ENCODE measurements around the gene HIGD1C.
A peak's percentile ranks its signal among the peaks of the same experiment; 100 is the strongest.
"Not testable (repeated sequence)": the region's sequence is repeated elsewhere in the genome, so short reads cannot be mapped to it uniquely, and the experiment has no call there.

Gene HIGD1C

GRCh38 chr12:51005671-51006070 is 53.3 kb downstream of the HIGD1C start:
- in situ Hi-C loops (cut with HindIII; ENCODE audit: low pct_ligation_motif_present, low pct_unique_long_range_greater_than_20kb, low sequenced_read_pairs) = no loop called here
- no peak for DNase-seq

- in situ Hi-C loops (cut with HindIII; ENCODE audit: low pct_ligation_motif_present, low pct_unique_long_range_greater_than_20kb, low sequenced_read_pairs) = no loop called here
These were observed 56.1 kb downstream of the HIGD1C start for GRCh38 chr12:51008329-51009055.

DNA sequence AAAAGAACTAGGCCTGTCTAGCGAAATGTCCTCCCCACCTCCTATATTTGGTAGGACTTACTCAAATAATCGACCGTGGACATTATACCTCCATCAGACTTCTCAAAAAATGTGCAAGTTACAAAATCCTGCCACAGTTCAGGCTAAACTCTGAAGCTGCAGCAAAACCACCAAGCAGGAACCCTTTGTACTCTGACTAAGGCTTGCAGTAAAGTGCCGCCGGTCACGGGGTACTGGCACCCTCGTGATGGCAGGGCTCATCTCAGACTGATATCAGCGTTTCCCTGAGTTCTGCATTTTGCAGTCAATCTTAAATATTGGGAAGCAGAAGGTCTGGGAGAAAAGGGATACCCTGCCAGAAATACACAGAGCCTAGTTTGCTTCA is 56.7 kb downstream of the HIGD1C start:
- in situ Hi-C loops (cut with HindIII; ENCODE audit: low pct_ligation_motif_present, low pct_unique_long_range_greater_than_20kb, low sequenced_read_pairs) = no loop called here
- DNase-seq = peak; percentile 83

More at GRCh38 chr12:51008329-51009055, 56.1 kb downstream of the HIGD1C start:
- no peak for DNase-seq

DNA sequence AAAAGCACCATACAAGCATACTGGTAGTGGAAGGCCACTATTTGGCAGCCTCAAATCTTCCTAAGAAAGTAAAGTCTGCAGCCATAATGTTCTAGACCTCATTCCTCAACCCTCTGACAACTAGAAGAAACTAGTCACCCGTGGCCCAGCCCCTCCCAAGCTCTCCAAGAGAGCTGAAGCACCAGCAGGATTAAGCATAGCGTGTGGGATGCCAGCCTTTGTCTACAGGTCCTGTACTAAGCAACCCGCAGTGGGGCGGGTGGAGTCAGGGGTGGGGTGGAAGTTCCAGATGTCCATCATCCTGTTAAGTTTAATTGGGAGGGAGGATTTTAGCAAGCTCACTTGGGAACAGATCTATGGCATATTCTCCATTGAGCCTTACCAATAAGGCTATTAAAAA is 59.6 kb downstream of the HIGD1C start:
- no peak for DNase-seq
- in situ Hi-C loops (cut with HindIII; ENCODE audit: low pct_ligation_motif_present, low pct_unique_long_range_greater_than_20kb, low sequenced_read_pairs) = no loop called here

DNA sequence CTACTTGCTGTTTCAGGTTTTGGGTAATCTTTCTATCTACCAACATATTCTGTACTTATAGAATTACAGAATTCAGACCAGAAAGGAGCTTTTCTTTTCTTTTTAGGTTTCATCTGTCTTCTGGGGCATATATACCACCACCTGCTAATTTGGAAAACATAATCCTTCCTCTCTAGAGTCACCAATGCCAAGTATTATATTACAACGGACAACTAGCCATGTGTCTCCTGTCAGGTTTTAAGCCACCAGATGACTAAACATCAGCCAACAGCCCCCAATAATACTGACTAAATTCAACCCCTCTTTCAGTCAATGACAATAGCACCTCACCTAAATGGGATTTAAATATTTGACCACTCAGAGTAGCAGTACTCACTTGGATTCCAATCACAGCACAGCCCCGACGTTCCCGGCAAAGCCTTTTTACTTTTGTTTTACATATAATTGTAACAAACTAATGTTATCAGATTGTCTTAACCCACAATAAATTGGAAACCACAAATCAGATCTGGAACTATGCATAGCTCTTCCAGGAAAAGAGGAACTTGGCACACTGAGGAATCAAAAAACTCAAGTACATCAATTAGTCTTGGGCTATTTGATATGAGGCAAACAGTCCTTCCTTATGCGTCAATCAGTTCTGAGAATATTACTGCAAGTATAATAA is 60.4 kb downstream of the HIGD1C start:
- in situ Hi-C loops (cut with HindIII; ENCODE audit: low pct_ligation_motif_present, low pct_unique_long_range_greater_than_20kb, low sequenced_read_pairs) = no loop called here
- no peak for DNase-seq

DNA sequence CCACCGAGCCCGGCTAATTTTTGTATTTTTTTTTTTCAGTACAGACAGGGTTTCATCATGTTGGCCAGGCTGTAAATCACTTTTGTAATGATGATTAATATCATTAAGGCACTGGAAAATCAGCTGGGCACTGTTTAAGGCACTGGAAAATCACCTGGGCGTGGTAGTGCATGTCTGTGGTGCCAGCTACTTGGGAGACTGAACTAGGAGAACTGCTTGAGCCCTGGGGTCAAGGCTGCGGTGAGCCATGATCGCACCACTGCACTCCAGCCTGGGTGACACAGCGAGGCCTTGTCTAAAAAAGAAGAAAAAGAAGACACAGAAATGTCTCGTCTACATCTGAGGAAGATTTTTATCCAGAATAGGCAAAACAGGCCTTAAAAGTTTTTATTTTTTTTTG is 61.1 kb downstream of the HIGD1C start:
- DNase-seq = no peak
- in situ Hi-C loops (cut with HindIII; ENCODE audit: low pct_ligation_motif_present, low pct_unique_long_range_greater_than_20kb, low sequenced_read_pairs) = no loop called here

DNA sequence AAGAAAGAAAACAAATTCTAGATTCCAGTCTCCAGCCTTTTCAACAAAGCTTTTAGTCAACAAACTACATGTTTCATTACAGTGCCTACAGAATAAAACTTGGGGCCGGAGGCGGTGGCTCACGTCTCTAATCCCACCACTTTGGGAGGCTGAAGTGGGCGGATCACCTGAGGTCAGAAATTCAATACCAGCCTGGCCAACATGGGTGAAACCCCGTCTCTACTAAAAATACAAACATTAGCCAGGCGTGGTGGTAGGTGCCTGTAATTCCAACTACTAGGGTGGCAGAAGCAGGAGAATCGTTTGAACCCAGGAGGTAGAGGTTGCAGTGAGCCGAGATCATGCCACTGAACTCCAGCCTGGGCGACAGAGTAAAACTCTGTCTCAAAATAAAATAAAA is 62.1 kb downstream of the HIGD1C start:
- DNase-seq; in situ Hi-C loops (cut with HindIII; ENCODE audit: low pct_ligation_motif_present, low pct_unique_long_range_greater_than_20kb, low sequenced_read_pairs): not testable (repeated sequence)

DNA sequence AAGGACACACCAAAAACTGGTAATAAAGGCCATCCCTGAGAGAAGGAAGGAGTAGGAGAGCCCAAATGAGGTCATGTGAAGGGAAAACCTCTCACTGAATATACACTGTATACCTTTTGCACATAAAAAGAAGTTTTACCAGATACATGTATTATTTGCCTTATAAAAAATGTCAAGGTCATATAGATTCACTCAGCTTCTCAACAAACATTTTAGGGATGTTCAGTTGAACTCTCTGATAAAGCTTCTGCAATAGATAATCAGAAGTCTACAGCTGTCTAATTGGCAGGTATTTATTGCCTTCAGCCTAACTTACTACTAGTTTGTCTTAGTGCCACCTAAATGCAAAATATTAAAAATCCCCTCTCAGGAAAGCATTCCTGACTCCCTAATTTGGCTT is 65.1 kb downstream of the HIGD1C start:
- DNase-seq = no peak
- in situ Hi-C loops (cut with HindIII; ENCODE audit: low pct_ligation_motif_present, low pct_unique_long_range_greater_than_20kb, low sequenced_read_pairs) = no loop called here

GRCh38 chr12:51018956-51019355 is 66.6 kb downstream of the HIGD1C start:
- in situ Hi-C loops (cut with HindIII; ENCODE audit: low pct_ligation_motif_present, low pct_unique_long_range_greater_than_20kb, low sequenced_read_pairs) = no loop called here
- DNase-seq = no peak

- in situ Hi-C loops (cut with HindIII; ENCODE audit: low pct_ligation_motif_present, low pct_unique_long_range_greater_than_20kb, low sequenced_read_pairs) = no loop called here
- DNase-seq = no peak
These were observed 67.6 kb downstream of the HIGD1C start for GRCh38 chr12:51019927-51020326.
